ENCODE data around the gene PSMA7. TPM values are rescaled to one million over a fixed set of nuclear protein-coding genes. Genes with fewer than 3 reads are reported as not detected.
A peak's percentile ranks its signal among the peaks of the same experiment; 100 is the strongest.

The PSMA7 gene
- total RNA-seq (2022), result 362 and 419 TPM in 2 replicates
- Bru-seq, nascent RNA, result percentile 91 among the genes with signal in this experiment
- BruChase-seq, experiment 1, labeled RNA remaining after a 6-hour chase, result percentile 94 among the genes with signal in this experiment
- percentile 87 among the genes with signal in this experiment for BruChase-seq, experiment 2, labeled RNA remaining after a 2-hour chase
- long read RNA-seq, transcript PSMA7-203 (7 exons, 996 nt), result minor isoform, 773 of 1,896 reads
- long read RNA-seq, transcript PSMA7-206 (4 exons, 548 nt), result major isoform, 1,089 of 1,896 reads
- long read RNA-seq, partial matches to known transcripts, result 9 of 1,896 reads
- long read RNA-seq, other reads (novel, unspliced or antisense), result 19 of 1,896 reads

- no TSS peak for BruUV-seq (replicated peaks)
- CTCF ChIA-PET, result interaction anchor here (0.6 to 2.9 kb wide), 2 partner anchors 17 to 132 kb away, joined by 3 to 17 read pairs; no protein-coding TSS in a partner anchor
- Mint-ChIP-seq H3K9me3 (ENCODE audit: unreplicated experiment) (no peaks in the 10 kb centered on the region), H3K27ac (ENCODE audit: low read depth, unreplicated experiment) (peak within 1 kb of the TSS; percentile 97), H3K27me3 (ENCODE audit: insufficient read depth, unreplicated experiment) (no peaks in the 10 kb centered on the region), H3K36me3 (ENCODE audit: insufficient read depth, unreplicated experiment) (peaks cover 55% of the 10 kb centered on the region), H3K4me1 (ENCODE audit: insufficient read depth, unreplicated experiment) (peaks cover 31% of the 10 kb centered on the region), H3K4me3 (ENCODE audit: unreplicated experiment) (peak within 1 kb of the TSS; percentile 84)
- TF ChIP-seq CTCF (IDR thresholded peaks at IDR 0.05; ENCODE audit: unreplicated experiment), result no peak
- POLR2A ChIA-PET, result interaction anchor here (0.7 to 6.0 kb wide), 20 partner anchors 9 to 222 kb away, joined by 3 to 124 read pairs (median 4); partner anchors contain the start of genes LSM14B, MTG2 and TAF4
- DNase-seq (ENCODE audit: unreplicated experiment), result peak; percentile 84
- intact Hi-C loops (cut with micrococcal nuclease), result no loop called here
These were observed at the start of gene PSMA7, which contains the start of gene SS18L1 for GRCh38 chr20:62143081-62143956. TSS of gene PSMA7 (minus strand) at chr20:62143394. CDS start at chr20:62143303, 91 bp downstream. TSS of gene SS18L1 (plus strand) at chr20:62143769. CDS start at chr20:62143821, 52 bp downstream.

- no TSS peak for BruUV-seq (replicated peaks)
- no peak for DNase-seq (ENCODE audit: unreplicated experiment)
- intact Hi-C loops (cut with micrococcal nuclease), result no loop called here
- no peaks in the 10 kb centered on the region for H3K9me3 Mint-ChIP-seq (ENCODE audit: unreplicated experiment)
- no peaks in the 10 kb centered on the region for H3K27me3 Mint-ChIP-seq (ENCODE audit: insufficient read depth, unreplicated experiment)
- H3K36me3 Mint-ChIP-seq (ENCODE audit: insufficient read depth, unreplicated experiment), result peaks cover 73% of the 10 kb centered on the region
- peaks cover 3% of the 10 kb centered on the region for H3K4me1 Mint-ChIP-seq (ENCODE audit: insufficient read depth, unreplicated experiment)
- no peak for TF ChIP-seq CTCF (IDR thresholded peaks at IDR 0.05; ENCODE audit: unreplicated experiment)
- ChIA-PET POLR2A (interaction anchor here (1.9 kb wide), 1 partner anchor 10 kb away, joined by 7 read pairs; the partner anchor contains the start of gene MTG2), CTCF (no interaction called here)
- no peak overlapping the region for H3K27ac Mint-ChIP-seq (ENCODE audit: low read depth, unreplicated experiment)
- H3K4me3 Mint-ChIP-seq (ENCODE audit: unreplicated experiment), result no peak overlapping the region
These were observed 49.4 kb upstream of the PSMA7 start for GRCh38 chr20:62192635-62193034.

GRCh38 chr20:62191781-62192559, 48.8 kb upstream of the PSMA7 start:
- DNase-seq (ENCODE audit: unreplicated experiment), result no peak
- POLR2A ChIA-PET, result interaction anchor here (1.9 kb wide), 1 partner anchor 9 kb away, joined by 7 read pairs; the partner anchor contains the start of gene MTG2
- Mint-ChIP-seq H3K9me3 (ENCODE audit: unreplicated experiment) (no peaks in the 10 kb centered on the region), H3K27ac (ENCODE audit: low read depth, unreplicated experiment) (no peak overlapping the region), H3K4me3 (ENCODE audit: unreplicated experiment) (no peak overlapping the region), H3K27me3 (ENCODE audit: insufficient read depth, unreplicated experiment) (no peaks in the 10 kb centered on the region), H3K36me3 (ENCODE audit: insufficient read depth, unreplicated experiment) (peaks cover 66% of the 10 kb centered on the region), H3K4me1 (ENCODE audit: insufficient read depth, unreplicated experiment) (peaks cover 9% of the 10 kb centered on the region)
- CTCF ChIA-PET, result no interaction called here
- no peak for TF ChIP-seq CTCF (IDR thresholded peaks at IDR 0.05; ENCODE audit: unreplicated experiment)
- no TSS peak for BruUV-seq (replicated peaks)
- intact Hi-C loops (cut with micrococcal nuclease), result no loop called here
